Endometrial microvascular endothelial cells (primary cell): ENCODE data around the gene SLC44A3. TPM values are rescaled to one million over a fixed set of nuclear protein-coding genes. Genes with fewer than 3 reads are reported as not detected.

Experiments used
- in situ Hi-C: cut with HindIII; loops from 2 replicates; pipeline ENCODE4 v1.10.0; 2017; ENCODE audit warnings: low sequenced_read_pairs, low pct_unique_long_range_greater_than_20kb; ENCODE audit errors: inconsistent ontology term
- total RNA-seq: library from RNA; depleted of rRNA; stranded (reverse); fragments of >200 nt; gene quantifications from one replicate; pipeline ENCODE4 v1.2.3, GENCODE V29; 2015; ENCODE audit errors: inconsistent ontology term

Gene SLC44A3
- total RNA-seq, 1 donor from 2014 or later = 0.37 TPM

- in situ Hi-C loops = no loop called here
These were observed 122.3 kb downstream of the SLC44A3 start for GRCh38 chr1:94942171-94943128.

Other genes with a start within 250 kb of the SLC44A3 start
- 200 TPM for gene CNN3, start 106.8 kb downstream of the SLC44A3 start, total RNA-seq